ENCODE measurements around the gene SRF. TPM values are rescaled to one million over a fixed set of nuclear protein-coding genes. Genes with fewer than 3 reads are reported as not detected.
A peak's percentile ranks its signal among the peaks of the same experiment; 100 is the strongest.

The SRF gene
- total and polyA plus RNA-seq, 7 experiments from 2014 or later = 4.0 to 49.4 (median 25.7) TPM

DNA sequence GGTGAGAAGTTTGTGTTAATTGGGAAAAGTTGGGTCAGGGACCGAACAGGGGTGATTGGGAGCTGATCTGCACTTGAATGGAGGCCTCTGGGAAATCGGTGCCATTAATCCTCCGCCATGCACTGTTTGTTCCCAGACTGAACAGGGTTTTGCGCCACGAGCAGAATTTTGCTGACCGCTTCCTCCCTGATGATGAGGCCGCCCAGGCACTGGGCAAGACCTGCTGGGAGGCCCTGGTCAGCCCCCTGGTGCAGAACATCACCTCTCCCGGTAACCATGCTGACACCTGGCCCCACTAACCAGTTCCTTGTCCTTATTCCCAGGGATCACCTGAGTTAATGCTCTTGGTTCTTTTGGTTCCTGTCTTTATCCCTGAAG is 32.6 kb downstream of the SRF start:
- CTCF ChIA-PET = no interaction called here
- Mint-ChIP-seq H3K27ac (peak overlapping the region in 1 of 9 donors; percentile 40), H3K36me3 (peaks cover 13 to 60% (median 16%) of the 10 kb centered on the region in 5 donors)

DNA sequence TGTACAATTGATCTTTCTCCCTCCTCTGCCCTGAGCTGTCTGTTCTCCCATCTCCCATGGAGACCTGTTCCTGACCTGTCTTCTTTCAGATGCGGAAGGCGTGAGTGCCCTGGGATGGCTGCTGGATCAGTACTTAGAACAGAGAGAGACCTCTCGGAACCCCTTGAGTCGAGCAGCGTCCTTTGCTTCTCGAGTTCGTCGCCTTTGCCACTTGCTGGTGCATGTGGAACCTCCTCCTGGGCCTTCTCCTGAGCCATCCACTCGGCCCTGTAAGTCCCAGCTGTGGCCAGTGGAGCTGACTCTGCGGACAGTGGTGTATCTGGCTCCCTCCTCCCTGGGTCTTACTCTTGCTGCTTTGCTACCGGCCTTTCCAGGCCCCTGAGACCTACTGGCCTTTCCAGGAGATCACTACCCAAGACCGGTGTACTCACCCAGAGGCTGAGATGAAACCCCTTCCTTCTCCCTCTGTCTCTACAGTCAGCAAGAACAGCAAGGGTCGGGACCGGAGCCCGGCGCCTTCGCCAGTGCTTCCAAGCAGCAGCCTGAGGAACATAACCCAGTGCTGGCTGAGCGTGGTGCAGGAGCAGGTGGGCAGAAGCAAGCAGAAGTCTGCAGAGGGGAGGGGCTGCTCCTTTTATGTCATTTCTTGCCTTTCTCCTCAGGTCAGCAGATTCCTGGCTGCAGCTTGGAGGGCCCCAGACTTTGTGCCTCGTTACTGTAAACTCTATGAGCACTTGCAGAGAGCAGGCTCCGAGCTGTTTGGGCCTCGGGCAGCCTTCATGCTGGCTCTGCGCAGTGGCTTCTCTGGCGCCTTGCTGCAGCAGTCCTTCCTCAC is 33.4 kb downstream of the SRF start:
- H3K9me3 ChIP-seq (ENCODE audit: control insufficient read depth in 2 of 3, low read length in 3 of 3) = no peaks in the 10 kb centered on the region
- H3K36me3 ChIP-seq (ENCODE audit: control insufficient read depth in 2 of 3, insufficient read depth in 3 of 3, low read length in 3 of 3) = peaks cover 0 to 60% (median 0%) of the 10 kb centered on the region in 3 experiments
- ChIA-PET CTCF (interaction anchor here (0.9 kb wide), 1 partner anchor 8 kb away, joined by 3 read pairs; no protein-coding TSS in a partner anchor), POLR2A (interaction anchor here (0.6 kb wide), 1 partner anchor 1509 kb away, joined by 3 read pairs; no protein-coding TSS in a partner anchor)
- intact Hi-C loops (cut with micrococcal nuclease) = no loop called here
- ATAC-seq (no peak), DNase-seq (no peak)
- H3K4me1 ChIP-seq (ENCODE audit: control insufficient read depth in 2 of 2, insufficient read depth in 2 of 2, low read length in 2 of 2) = no peaks in the 10 kb centered on the region
- Mint-ChIP-seq H3K36me3 (peaks cover 13 to 57% (median 16%) of the 10 kb centered on the region in 5 donors), H3K27me3 (no peaks in the 10 kb centered on the region), H3K4me3 (no peak overlapping the region), H3K27ac (peak overlapping the region in 1 of 9 donors; percentile 40), H3K4me1 (peaks cover 0 to 6% (median 0%) of the 10 kb centered on the region in 7 donors), H3K9me3 (no peaks in the 10 kb centered on the region)
- no peak overlapping the region for H3K4me3 ChIP-seq (ENCODE audit: low read length)
- no peak overlapping the region for H3K27ac ChIP-seq (ENCODE audit: low read depth, low read length)
- H3K27me3 ChIP-seq (ENCODE audit: control insufficient read depth in 2 of 2, insufficient read depth in 2 of 2, low read length in 2 of 2) = no peaks in the 10 kb centered on the region

More for the DNA sequence above, 32.6 kb downstream of the SRF start:
- DNase-seq = no peak
- H3K27me3 Mint-ChIP-seq = no peaks in the 10 kb centered on the region
- Histone ChIP-seq H3K27me3 (ENCODE audit: control insufficient read depth in 2 of 2, insufficient read depth in 2 of 2, low read length in 2 of 2) (no peaks in the 10 kb centered on the region), H3K4me1 (ENCODE audit: control insufficient read depth in 2 of 2, insufficient read depth in 2 of 2, low read length in 2 of 2) (no peaks in the 10 kb centered on the region), H3K9me3 (ENCODE audit: control insufficient read depth in 2 of 3, low read length in 3 of 3) (no peaks in the 10 kb centered on the region), H3K36me3 (ENCODE audit: control insufficient read depth in 2 of 3, insufficient read depth in 3 of 3, low read length in 3 of 3) (peaks cover 0 to 65% (median 0%) of the 10 kb centered on the region in 3 experiments), H3K27ac (ENCODE audit: low read depth, low read length) (no peak overlapping the region), H3K4me3 (ENCODE audit: low read length) (no peak overlapping the region)
- H3K4me3 Mint-ChIP-seq = peak overlapping the region in 1 of 10 donors; percentile 7
- ATAC-seq = no peak
- POLR2A ChIA-PET = interaction anchor here (0.6 kb wide), 1 partner anchor 1509 kb away, joined by 3 read pairs; no protein-coding TSS in a partner anchor
- H3K9me3 Mint-ChIP-seq = no peaks in the 10 kb centered on the region
- intact Hi-C loops (cut with micrococcal nuclease) = no loop called here
- peaks cover 0 to 6% (median 0%) of the 10 kb centered on the region in 7 donors for H3K4me1 Mint-ChIP-seq

DNA sequence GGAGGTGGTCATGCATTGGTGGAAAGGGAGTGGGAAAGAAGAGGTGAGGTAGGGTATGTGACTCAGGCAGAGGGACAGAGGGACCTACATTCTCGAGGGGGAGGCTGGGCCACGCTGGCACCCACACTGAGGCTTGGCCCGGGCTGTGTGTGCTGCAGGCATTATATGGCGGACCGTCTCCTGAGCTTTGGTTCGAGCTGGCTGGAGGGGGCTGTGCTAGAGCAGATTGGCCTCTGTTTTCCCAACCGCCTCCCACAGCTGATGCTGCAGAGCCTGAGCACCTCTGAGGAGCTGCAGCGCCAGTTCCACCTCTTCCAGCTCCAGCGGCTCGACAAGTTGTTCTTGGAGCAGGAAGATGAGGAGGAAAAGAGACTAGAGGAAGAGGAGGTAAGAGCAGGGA is 34.8 kb downstream of the SRF start:
- Mint-ChIP-seq H3K9me3 (no peaks in the 10 kb centered on the region), H3K36me3 (peaks cover 9 to 48% (median 16%) of the 10 kb centered on the region in 5 donors), H3K4me1 (peaks cover 0 to 6% (median 0%) of the 10 kb centered on the region in 7 donors), H3K27me3 (no peaks in the 10 kb centered on the region), H3K27ac (no peak overlapping the region), H3K4me3 (no peak overlapping the region)
- H3K27ac ChIP-seq (ENCODE audit: low read depth, low read length) = no peak overlapping the region
- peaks cover 0 to 46% (median 0%) of the 10 kb centered on the region in 3 experiments for H3K36me3 ChIP-seq (ENCODE audit: control insufficient read depth in 2 of 3, insufficient read depth in 3 of 3, low read length in 3 of 3)
- intact Hi-C loops (cut with micrococcal nuclease) = no loop called here
- CTCF ChIA-PET = no interaction called here
- DNase-seq = no peak
- H3K4me1 ChIP-seq (ENCODE audit: control insufficient read depth in 2 of 2, insufficient read depth in 2 of 2, low read length in 2 of 2) = no peaks in the 10 kb centered on the region
- ATAC-seq = no peak
- POLR2A ChIA-PET = no interaction called here
- no peaks in the 10 kb centered on the region for H3K9me3 ChIP-seq (ENCODE audit: control insufficient read depth in 2 of 3, low read length in 3 of 3)
- H3K27me3 ChIP-seq (ENCODE audit: control insufficient read depth in 2 of 2, insufficient read depth in 2 of 2, low read length in 2 of 2) = no peaks in the 10 kb centered on the region
- H3K4me3 ChIP-seq (ENCODE audit: low read length) = no peak overlapping the region

DNA sequence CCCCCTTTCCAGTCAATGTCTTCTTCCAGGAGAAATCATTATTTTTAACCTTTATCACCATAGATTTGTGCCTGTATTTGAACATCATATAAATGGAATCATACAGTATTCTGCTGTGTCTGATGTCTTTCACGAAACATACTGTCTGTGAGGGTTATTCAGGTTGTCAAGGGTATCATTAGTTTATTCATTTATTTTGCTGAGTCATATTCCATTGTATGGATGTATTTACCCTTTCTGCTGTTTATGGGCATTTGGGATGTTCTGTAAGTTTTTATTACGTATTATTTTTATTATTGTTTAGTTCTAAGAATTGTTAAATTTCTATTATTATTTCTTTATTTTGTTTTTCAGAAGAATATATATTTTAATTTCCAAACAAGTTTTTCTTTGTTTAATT is 36.2 kb downstream of the SRF start:
- H3K27ac Mint-ChIP-seq = no peak overlapping the region
- Histone ChIP-seq H3K36me3 (ENCODE audit: control insufficient read depth in 2 of 3, insufficient read depth in 3 of 3, low read length in 3 of 3) (peaks cover 0 to 43% (median 0%) of the 10 kb centered on the region in 3 experiments), H3K9me3 (ENCODE audit: control insufficient read depth in 2 of 3, low read length in 3 of 3) (no peaks in the 10 kb centered on the region), H3K4me1 (ENCODE audit: control insufficient read depth in 2 of 2, insufficient read depth in 2 of 2, low read length in 2 of 2) (no peaks in the 10 kb centered on the region), H3K27me3 (ENCODE audit: control insufficient read depth in 2 of 2, insufficient read depth in 2 of 2, low read length in 2 of 2) (no peaks in the 10 kb centered on the region), H3K27ac (ENCODE audit: low read depth, low read length) (no peak overlapping the region), H3K4me3 (ENCODE audit: low read length) (no peak overlapping the region)
- POLR2A ChIA-PET = interaction anchor here (0.9 kb wide), 1 partner anchor 17 kb away, joined by 3 read pairs; no protein-coding TSS in a partner anchor
- H3K4me1 Mint-ChIP-seq = peaks cover 0 to 6% (median 0%) of the 10 kb centered on the region in 7 donors
- intact Hi-C loops (cut with micrococcal nuclease) = no loop called here
- H3K27me3 Mint-ChIP-seq = no peaks in the 10 kb centered on the region
- H3K36me3 Mint-ChIP-seq = peaks cover 8 to 41% (median 13%) of the 10 kb centered on the region in 5 donors
- no peak for DNase-seq
- ATAC-seq = no peak
- H3K4me3 Mint-ChIP-seq = no peak overlapping the region
- CTCF ChIA-PET = no interaction called here
- H3K9me3 Mint-ChIP-seq = no peaks in the 10 kb centered on the region

DNA sequence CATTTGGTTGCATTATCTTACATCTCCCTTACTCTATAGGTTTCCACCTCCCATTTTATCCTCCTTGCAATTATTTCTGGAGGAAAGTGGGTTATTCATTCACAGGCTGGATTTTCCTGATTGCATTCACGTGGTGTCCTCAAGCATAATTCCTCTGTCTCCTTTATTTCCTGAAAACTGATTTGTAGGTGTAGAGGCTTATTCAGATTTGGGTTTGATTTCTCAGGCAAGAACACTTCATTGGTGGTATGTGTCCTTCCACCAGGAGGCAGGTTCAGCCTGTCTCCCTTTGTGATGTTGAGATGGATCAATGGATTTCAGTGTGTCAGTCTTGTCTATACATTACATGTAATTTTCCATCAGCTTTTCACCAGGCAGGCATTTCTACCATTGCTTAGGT is 40.9 kb downstream of the SRF start:
- Histone ChIP-seq H3K4me1 (ENCODE audit: control insufficient read depth in 2 of 2, insufficient read depth in 2 of 2, low read length in 2 of 2) (no peaks in the 10 kb centered on the region), H3K36me3 (ENCODE audit: control insufficient read depth in 2 of 3, insufficient read depth in 3 of 3, low read length in 3 of 3) (peaks cover 0 to 36% (median 6%) of the 10 kb centered on the region in 3 experiments), H3K4me3 (ENCODE audit: low read length) (no peak overlapping the region), H3K9me3 (ENCODE audit: control insufficient read depth in 2 of 3, low read length in 3 of 3) (no peaks in the 10 kb centered on the region), H3K27me3 (ENCODE audit: control insufficient read depth in 2 of 2, insufficient read depth in 2 of 2, low read length in 2 of 2) (no peaks in the 10 kb centered on the region), H3K27ac (ENCODE audit: low read depth, low read length) (no peak overlapping the region)
- intact Hi-C loops (cut with micrococcal nuclease) = no loop called here
- CTCF ChIA-PET = interaction anchor here (0.6 to 1.3 kb wide), 3 partner anchors 14 to 299 kb away, joined by 3 read pairs; no protein-coding TSS in a partner anchor
- Mint-ChIP-seq H3K27me3 (no peaks in the 10 kb centered on the region), H3K4me3 (no peak overlapping the region), H3K27ac (peak overlapping the region in 1 of 9 donors; percentile 45), H3K36me3 (peaks cover 4 to 34% (median 18%) of the 10 kb centered on the region in 5 donors), H3K4me1 (peaks cover 0 to 3% (median 0%) of the 10 kb centered on the region in 7 donors), H3K9me3 (no peaks in the 10 kb centered on the region)
- DNase-seq = no peak
- POLR2A ChIA-PET = no interaction called here
- no peak for ATAC-seq

DNA sequence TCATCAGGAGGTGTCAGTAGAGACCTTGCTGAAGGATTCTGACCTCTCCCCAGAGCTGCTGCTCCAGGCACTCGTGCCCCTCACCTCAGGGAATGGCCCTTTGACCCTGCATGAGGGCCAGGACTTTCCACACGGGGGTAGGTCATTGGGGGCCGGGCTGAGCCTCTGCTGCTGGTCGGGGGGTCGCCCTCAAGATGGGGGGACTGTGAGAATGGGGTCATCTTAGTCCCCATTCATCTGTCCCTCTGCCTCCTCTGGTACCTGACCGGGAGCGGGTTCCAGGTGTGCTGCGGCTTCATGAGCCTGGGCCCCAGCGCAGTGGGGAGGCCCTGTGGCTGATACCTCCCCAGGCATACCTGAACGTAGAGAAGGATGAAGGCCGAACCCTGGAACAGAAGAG is 42.4 kb downstream of the SRF start:
- H3K9me3 Mint-ChIP-seq = no peaks in the 10 kb centered on the region
- intact Hi-C loops (cut with micrococcal nuclease) = no loop called here
- H3K27ac Mint-ChIP-seq = peak overlapping the region in 1 of 9 donors; percentile 73
- Histone ChIP-seq H3K4me1 (ENCODE audit: control insufficient read depth in 2 of 2, insufficient read depth in 2 of 2, low read length in 2 of 2) (no peaks in the 10 kb centered on the region), H3K36me3 (ENCODE audit: control insufficient read depth in 2 of 3, insufficient read depth in 3 of 3, low read length in 3 of 3) (peaks cover 0 to 42% (median 6%) of the 10 kb centered on the region in 3 experiments), H3K27ac (ENCODE audit: low read depth, low read length) (no peak overlapping the region), H3K27me3 (ENCODE audit: control insufficient read depth in 2 of 2, insufficient read depth in 2 of 2, low read length in 2 of 2) (no peaks in the 10 kb centered on the region), H3K9me3 (ENCODE audit: control insufficient read depth in 2 of 3, low read length in 3 of 3) (no peaks in the 10 kb centered on the region), H3K4me3 (ENCODE audit: low read length) (no peak overlapping the region)
- ChIA-PET CTCF (interaction anchor here (1.5 kb wide), 1 partner anchor 28 kb away, joined by 5 read pairs; no protein-coding TSS in a partner anchor), POLR2A (interaction anchor here (0.7 kb wide), 1 partner anchor 228 kb away, joined by 5 read pairs; no protein-coding TSS in a partner anchor)
- H3K4me1 Mint-ChIP-seq = peaks cover 0 to 3% (median 0%) of the 10 kb centered on the region in 7 donors
- H3K36me3 Mint-ChIP-seq = peaks cover 9 to 41% (median 17%) of the 10 kb centered on the region in 5 donors
- no peak overlapping the region for H3K4me3 Mint-ChIP-seq
- no peaks in the 10 kb centered on the region for H3K27me3 Mint-ChIP-seq
- no peak for DNase-seq
- no peak for ATAC-seq

Data from naive thymus-derived CD4-positive, alpha-beta T cell (primary cell).